Endothelial cell of umbilical vein (primary cell): ENCODE data around the gene CDC42. TPM values are rescaled to one million over a fixed set of nuclear protein-coding genes. Genes with fewer than 3 reads are reported as not detected.

Source experiments
- BruUV-seq: library from RNA; stranded (reverse); fragments of 400-500 nt; replicated peaks from 2 replicates; lab custom pipeline; 2021; lab: Mats Ljungman, UMichigan
- CTCF ChIA-PET: fragments of 300-600, 350-600 bp; sonication (Branson Sonifier 250); formaldehyde crosslinking; loops from one replicate; lab custom pipeline; 2021; ENCODE audit warnings: antibody characterized with exemption, inconsistent platforms; lab: Charles Lee
- POLR2A ChIA-PET: fragments of 300-600, 350-600 bp; sonication (Branson Sonifier 250); formaldehyde crosslinking; loops from one replicate; lab custom pipeline; 2021; ENCODE audit warnings: antibody characterized with exemption, inconsistent platforms; lab: Charles Lee
- DNase-seq: peaks from one replicate; pipeline ENCODE4 v3.0.0-alpha.2; 2011; ENCODE audit warnings: low read depth, low spot score
- FAIRE-seq: peaks from 2 replicates; lab custom pipeline; 2011; peaks lifted over from hg19 to GRCh38; lab: Jason Lieb, UNC
- H2AFZ ChIP-seq: 2 replicates; pipeline ENCODE4 v1.6.0; 2012; ENCODE audit warnings: low read depth, low read length, control low read depth, inconsistent platforms
- H3K27ac ChIP-seq: 2 replicates; pipeline ENCODE4 v1.5.1; 2011; ENCODE audit warnings: low read depth, mild to moderate bottlenecking, control low read depth, low read length, moderate library complexity; ENCODE audit not compliant: insufficient read depth
- H3K27me3 ChIP-seq, 2 experiments: 2 replicates each; pipeline versions ENCODE4 v1.6.0 to v1.6.1; 2011; ENCODE audit warnings: low read length in 2 of 2, mixed read lengths in 1 of 2; ENCODE audit not compliant: control insufficient read depth in 2 of 2, insufficient read depth in 2 of 2
- H3K36me3 ChIP-seq, 2 experiments: 2 replicates in 1 of 2; 3 replicates in 1 of 2; pipeline ENCODE4 v1.5.1; 2011; ENCODE audit warnings: low read length in 2 of 2, mild to moderate bottlenecking in 1 of 2, moderate library complexity in 1 of 2; ENCODE audit not compliant: control insufficient read depth in 2 of 2, insufficient read depth in 2 of 2; ENCODE audit errors: extremely low read depth in 1 of 2
- H3K4me1 ChIP-seq: 3 replicates; pipeline ENCODE4 v1.5.1; 2011; ENCODE audit warnings: mild to moderate bottlenecking, low read length; ENCODE audit not compliant: control insufficient read depth, insufficient read depth; ENCODE audit errors: extremely low read depth
- H3K4me2 ChIP-seq: 2 replicates; pipeline ENCODE4 v1.6.1; 2011; ENCODE audit warnings: low read length, control low read depth, mixed read lengths; ENCODE audit not compliant: insufficient read depth
- H3K4me3 ChIP-seq, 3 experiments: fragments of 200-600 bp in 1 of 3; sonication (generic), shearing (Covaris generic) in 1 of 3; replicated peaks in 1 of 3; 2 replicates each; pipeline ENCODE4 v1.5.1; 2011 to 2016; ENCODE audit warnings: control low read depth in 3 of 3, low read length in 3 of 3, mild to moderate bottlenecking in 2 of 3, inconsistent platforms in 1 of 3, low read depth in 1 of 3, moderate library complexity in 1 of 3; ENCODE audit not compliant: insufficient read depth in 1 of 3
- H3K79me2 ChIP-seq: 2 replicates; pipeline ENCODE4 v1.6.0; 2012; ENCODE audit warnings: low read length, inconsistent platforms; ENCODE audit not compliant: control insufficient read depth, insufficient read depth
- H3K9ac ChIP-seq: replicated peaks from 2 replicates; pipeline ENCODE3; 2011; ENCODE audit warnings: low read length, control low read depth; ENCODE audit not compliant: insufficient read depth; ENCODE audit errors: extremely low read depth
- H3K9me1 ChIP-seq: replicated peaks from 3 replicates; pipeline ENCODE4 v1.6.0; 2011; ENCODE audit warnings: mild to moderate bottlenecking, low read length; ENCODE audit not compliant: control insufficient read depth, insufficient read depth; ENCODE audit errors: extremely low read depth
- H3K9me3 ChIP-seq: replicated peaks from 2 replicates; pipeline ENCODE4 v1.5.1; 2012; ENCODE audit warnings: low read length, inconsistent platforms; ENCODE audit not compliant: control insufficient read depth, insufficient read depth
- H4K20me1 ChIP-seq: replicated peaks from 2 replicates; pipeline ENCODE3; 2011; ENCODE audit warnings: mild to moderate bottlenecking, low read length; ENCODE audit not compliant: control insufficient read depth, insufficient read depth; ENCODE audit errors: extremely low read depth
- EZH2 ChIP-seq: IDR thresholded peaks from 2 replicates; pipeline ENCODE4 v1.6.1; 2012; ENCODE audit warnings: borderline replicate concordance, low read depth, mild to moderate bottlenecking, moderate library complexity, low read length, inconsistent platforms; ENCODE audit not compliant: severe bottlenecking
- FOS ChIP-seq: IDR thresholded peaks from 2 replicates; pipeline ENCODE4 v1.6.1; 2011; ENCODE audit warnings: mild to moderate bottlenecking, low read length, moderate library complexity, borderline replicate concordance; ENCODE audit not compliant: insufficient read depth
- GATA2 ChIP-seq: IDR thresholded peaks from 2 replicates; pipeline ENCODE4 v1.7.0; 2011; ENCODE audit warnings: low read depth, mild to moderate bottlenecking, moderate library complexity, mixed read lengths, low read length; ENCODE audit not compliant: insufficient read length, insufficient read depth
- JUN ChIP-seq: IDR thresholded peaks from 2 replicates; pipeline ENCODE4 v1.6.1; 2011; ENCODE audit warnings: borderline replicate concordance, low read depth; ENCODE audit not compliant: insufficient read length, insufficient read depth
- MAX ChIP-seq: IDR thresholded peaks from 2 replicates; pipeline ENCODE4 v1.6.1; 2011; ENCODE audit not compliant: insufficient read depth, insufficient read length
- MYC ChIP-seq: IDR thresholded peaks from one replicate; pipeline ENCODE4 v1.6.1; 2011; ENCODE audit warnings: mild to moderate bottlenecking, low read depth, low read length
- POLR2A ChIP-seq: IDR thresholded peaks from 2 replicates; pipeline ENCODE4 v1.6.1; 2012; ENCODE audit warnings: low read depth, mild to moderate bottlenecking, control low read depth, low read length
- POLR2AphosphoS5 ChIP-seq: IDR thresholded peaks from 2 replicates; pipeline ENCODE4 v1.6.1; 2012; ENCODE audit warnings: low read depth, mild to moderate bottlenecking, control low read depth, low read length, moderate library complexity; ENCODE audit not compliant: insufficient read depth
- dilution Hi-C: fragments of 300-500 bp; cut with MboI; formaldehyde crosslinking; loops from one replicate; pipeline ENCODE4 v1.15.0; 2019; ENCODE audit warnings: low sequenced_read_pairs; ENCODE audit not compliant: extremely low pct_ligation_motif_present
- intact Hi-C: fragments of 100-400 bp; cut with micrococcal nuclease; formaldehyde crosslinking; loops from one replicate; pipeline ENCODE4 v1.10.0; 2022
- polyA plus RNA-seq, 4 experiments: library from polyadenylated mRNA; depleted of rRNA in 3 of 4; stranded (reverse) in 3 of 4; unstranded in 1 of 4; fragments of >200 nt; gene quantifications; 2 replicates each; pipeline versions ENCODE4 v1.2.1 to v1.2.3, GENCODE V29; 2011 to 2012; ENCODE audit warnings: missing spikeins in 1 of 4
- total RNA-seq: library from RNA; stranded (reverse); gene quantifications from 2 replicates; pipeline ENCODE4 v1.2.3, GENCODE V29; 2021
- TF ChIP-seq, protein P1 (sequence below), 2 donors: IDR thresholded peaks; 1 replicate in 1 of 2; 2 replicates in 1 of 2; pipeline ENCODE4 v1.5.1; 2011; ENCODE audit warnings: low read length in 2 of 2, mild to moderate bottlenecking in 2 of 2, moderate library complexity in 2 of 2, control low read depth in 1 of 2, inconsistent platforms in 1 of 2, low read depth in 1 of 2; ENCODE audit not compliant: insufficient read depth in 1 of 2; ENCODE audit errors: extremely low read depth in 1 of 2

The CDC42 gene
- total and polyA plus RNA-seq, 2 donors (not counting 3 experiments of a cell fraction or from before 2014, with no cell fraction given): 199 to 381 TPM

- H3K9me3 ChIP-seq: no peaks in the 10 kb centered on the region
- no peaks in the 10 kb centered on the region for H4K20me1 ChIP-seq
- H3K27ac ChIP-seq: no peak overlapping the region
- peaks cover 7% of the 10 kb centered on the region for H3K4me1 ChIP-seq
- no peaks in the 10 kb centered on the region for H3K79me2 ChIP-seq
- ChIA-PET CTCF (interaction anchor here (1.0 kb wide), 1 partner anchor 11 kb away, joined by 3 read pairs; no protein-coding TSS in a partner anchor), POLR2A (no interaction called here)
- H3K4me3 ChIP-seq: no peak overlapping the region
- DNase-seq (no peak), FAIRE-seq (no peak)
- H3K27me3 ChIP-seq: no peaks in the 10 kb centered on the region
- no peak overlapping the region for H2AFZ ChIP-seq
- no TSS peak for BruUV-seq
- H3K4me2 ChIP-seq: no peak overlapping the region
- intact Hi-C loops (no loop called here), dilution Hi-C loops (no loop called here)
- TF ChIP-seq JUN (no peak), POLR2A (no peak), GATA2 (no peak), FOS (no peak), POLR2AphosphoS5 (no peak), MAX (no peak), MYC (no peak), EZH2 (no peak)
- TF ChIP-seq, protein P1, sequence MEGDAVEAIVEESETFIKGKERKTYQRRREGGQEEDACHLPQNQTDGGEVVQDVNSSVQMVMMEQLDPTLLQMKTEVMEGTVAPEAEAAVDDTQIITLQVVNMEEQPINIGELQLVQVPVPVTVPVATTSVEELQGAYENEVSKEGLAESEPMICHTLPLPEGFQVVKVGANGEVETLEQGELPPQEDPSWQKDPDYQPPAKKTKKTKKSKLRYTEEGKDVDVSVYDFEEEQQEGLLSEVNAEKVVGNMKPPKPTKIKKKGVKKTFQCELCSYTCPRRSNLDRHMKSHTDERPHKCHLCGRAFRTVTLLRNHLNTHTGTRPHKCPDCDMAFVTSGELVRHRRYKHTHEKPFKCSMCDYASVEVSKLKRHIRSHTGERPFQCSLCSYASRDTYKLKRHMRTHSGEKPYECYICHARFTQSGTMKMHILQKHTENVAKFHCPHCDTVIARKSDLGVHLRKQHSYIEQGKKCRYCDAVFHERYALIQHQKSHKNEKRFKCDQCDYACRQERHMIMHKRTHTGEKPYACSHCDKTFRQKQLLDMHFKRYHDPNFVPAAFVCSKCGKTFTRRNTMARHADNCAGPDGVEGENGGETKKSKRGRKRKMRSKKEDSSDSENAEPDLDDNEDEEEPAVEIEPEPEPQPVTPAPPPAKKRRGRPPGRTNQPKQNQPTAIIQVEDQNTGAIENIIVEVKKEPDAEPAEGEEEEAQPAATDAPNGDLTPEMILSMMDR (IDR thresholded peaks at IDR 0.05; ENCODE audit: extremely low read depth in 1 of 2, insufficient read depth in 1 of 2, low read depth in 1 of 2, low read length in 2 of 2): no peak
- H3K9ac ChIP-seq: no peak overlapping the region
- H3K36me3 ChIP-seq: no peaks in the 10 kb centered on the region
- no peaks in the 10 kb centered on the region for H3K9me1 ChIP-seq
Observed at GRCh38 chr1:22126531-22126930, 74.0 kb downstream of the CDC42 start.
